Inflammatory macrophage treated with lipopolysaccharide for 1 hour (primary cell): ENCODE data around the gene ALPP.
A peak's percentile ranks its signal among the peaks of the same experiment; 100 is the strongest.
"Not testable (repeated sequence)": the region's sequence is repeated elsewhere in the genome, so short reads cannot be mapped to it uniquely, and the experiment has no call there.

Source experiments
- DNase-seq, 2 donors: peaks; one replicate each; pipeline ENCODE4 v3.0.0-alpha.2; 2020 to 2022

ALPP gene

GRCh38 chr2:232378735-232379151 lies at the start of gene ALPP:
ALPP (plus strand) TSS chr2:232378751; CDS start chr2:232378803, 52 bp downstream.
- DNase-seq = not testable (repeated sequence)

GRCh38 chr2:232329716-232330067 lies 48.9 kb upstream of the ALPP start:
- DNase-seq = no peak

GRCh38 chr2:232330068-232330999 lies 48.2 kb upstream of the ALPP start:
- no peak for DNase-seq

- DNase-seq = not testable (repeated sequence)
Measured at GRCh38 chr2:232331061-232331460, 47.5 kb upstream of the ALPP start.

GRCh38 chr2:232331641-232332040 lies 46.9 kb upstream of the ALPP start:
- not testable (repeated sequence) for DNase-seq

GRCh38 chr2:232332244-232332939 lies 46.2 kb upstream of the ALPP start:
- not testable (repeated sequence) for DNase-seq

- no peak for DNase-seq
Measured at GRCh38 chr2:232332940-232333259, 45.7 kb upstream of the ALPP start.

GRCh38 chr2:232333361-232334135 lies 45.0 kb upstream of the ALPP start:
- DNase-seq = no peak

- not testable (repeated sequence) for DNase-seq
Measured at GRCh38 chr2:232334136-232334884, 44.2 kb upstream of the ALPP start.

- DNase-seq = not testable (repeated sequence)
Measured at GRCh38 chr2:232334885-232335205, 43.7 kb upstream of the ALPP start.

GRCh38 chr2:232335206-232335858 lies 43.2 kb upstream of the ALPP start:
- not testable (repeated sequence) for DNase-seq

GRCh38 chr2:232335859-232336215 lies 42.7 kb upstream of the ALPP start:
- no peak for DNase-seq

GRCh38 chr2:232336241-232336736 lies 42.3 kb upstream of the ALPP start:
- DNase-seq = no peak

- peak in 1 of 2 donors; percentile 31 for DNase-seq
Measured at GRCh38 chr2:232336981-232337720, 41.4 kb upstream of the ALPP start.

GRCh38 chr2:232338094-232338758 lies 40.3 kb upstream of the ALPP start:
- DNase-seq = not testable (repeated sequence)

GRCh38 chr2:232338759-232339106 lies 39.8 kb upstream of the ALPP start:
- DNase-seq = no peak

GRCh38 chr2:232339121-232340081 lies 39.1 kb upstream of the ALPP start:
- no peak for DNase-seq

GRCh38 chr2:232340171-232340935 lies 38.2 kb upstream of the ALPP start:
- no peak for DNase-seq
